ENCODE results near the gene MAP1LC3B. TPM values are rescaled to one million over a fixed set of nuclear protein-coding genes. Genes with fewer than 3 reads are reported as not detected.
"Not testable (repeated sequence)": the region's sequence is repeated elsewhere in the genome, so short reads cannot be mapped to it uniquely, and the experiment has no call there.

The MAP1LC3B gene
- total RNA-seq, 1 donor from 2014 or later, result 297 TPM

DNA sequence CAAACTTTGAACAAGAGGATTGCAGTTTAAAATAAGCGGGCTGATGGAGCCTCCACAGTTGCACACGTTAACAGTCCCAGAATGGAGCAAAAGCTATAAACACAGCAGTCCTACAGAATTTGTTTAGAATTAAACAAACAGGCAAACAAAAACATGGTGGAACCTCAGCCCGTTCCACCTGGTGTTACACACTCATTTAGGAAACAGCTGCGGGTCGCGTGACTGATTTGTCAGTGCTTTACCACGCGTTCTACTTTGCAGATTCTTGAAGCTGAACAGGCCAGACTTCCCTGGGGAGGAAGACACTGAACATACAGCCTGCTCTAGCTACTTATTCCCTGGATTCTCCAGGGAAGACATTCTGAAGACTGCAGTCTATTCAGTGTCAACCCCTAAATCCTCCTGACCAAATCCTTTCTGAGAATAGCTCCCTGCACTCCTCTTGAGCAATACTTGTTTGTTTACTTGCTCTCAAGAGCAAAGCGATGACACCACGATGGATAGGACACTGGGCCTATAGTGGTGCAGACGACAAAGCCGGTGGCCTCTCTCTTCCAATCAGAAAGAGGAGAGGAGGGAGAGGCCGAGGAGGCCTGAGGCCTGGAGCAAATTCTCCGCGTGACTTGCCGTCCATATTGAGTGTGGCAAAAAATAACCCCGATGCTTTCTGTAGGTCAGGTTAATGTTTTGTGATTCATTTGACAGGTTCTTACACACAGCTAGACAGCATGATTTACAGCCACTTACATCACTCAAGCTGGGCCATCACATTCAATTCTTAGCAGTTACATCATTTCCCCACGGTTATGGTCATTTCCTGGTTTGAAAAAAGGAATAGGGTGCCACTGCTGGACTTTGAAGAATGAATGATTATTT is 4.0 kb upstream of the MAP1LC3B start:
- TF ChIP-seq, protein P1, sequence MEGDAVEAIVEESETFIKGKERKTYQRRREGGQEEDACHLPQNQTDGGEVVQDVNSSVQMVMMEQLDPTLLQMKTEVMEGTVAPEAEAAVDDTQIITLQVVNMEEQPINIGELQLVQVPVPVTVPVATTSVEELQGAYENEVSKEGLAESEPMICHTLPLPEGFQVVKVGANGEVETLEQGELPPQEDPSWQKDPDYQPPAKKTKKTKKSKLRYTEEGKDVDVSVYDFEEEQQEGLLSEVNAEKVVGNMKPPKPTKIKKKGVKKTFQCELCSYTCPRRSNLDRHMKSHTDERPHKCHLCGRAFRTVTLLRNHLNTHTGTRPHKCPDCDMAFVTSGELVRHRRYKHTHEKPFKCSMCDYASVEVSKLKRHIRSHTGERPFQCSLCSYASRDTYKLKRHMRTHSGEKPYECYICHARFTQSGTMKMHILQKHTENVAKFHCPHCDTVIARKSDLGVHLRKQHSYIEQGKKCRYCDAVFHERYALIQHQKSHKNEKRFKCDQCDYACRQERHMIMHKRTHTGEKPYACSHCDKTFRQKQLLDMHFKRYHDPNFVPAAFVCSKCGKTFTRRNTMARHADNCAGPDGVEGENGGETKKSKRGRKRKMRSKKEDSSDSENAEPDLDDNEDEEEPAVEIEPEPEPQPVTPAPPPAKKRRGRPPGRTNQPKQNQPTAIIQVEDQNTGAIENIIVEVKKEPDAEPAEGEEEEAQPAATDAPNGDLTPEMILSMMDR (IDR thresholded peaks at IDR 0.05; ENCODE audit: partially characterized antibody, unreplicated experiment), result no peak
- peaks cover 27% of the 10 kb centered on the region for H3K9me3 Mint-ChIP-seq (ENCODE audit: unreplicated experiment)
- H3K27me3 Mint-ChIP-seq (ENCODE audit: unreplicated experiment), result peaks cover 21% of the 10 kb centered on the region
- H3K36me3 Mint-ChIP-seq (ENCODE audit: unreplicated experiment), result no peaks in the 10 kb centered on the region
- H3K4me1 Mint-ChIP-seq (ENCODE audit: low read depth, unreplicated experiment), result peaks cover 32% of the 10 kb centered on the region
- peak; percentile 80 for DNase-seq
- peak overlapping the region; percentile 81 for H3K4me3 Mint-ChIP-seq (ENCODE audit: unreplicated experiment)
- peak overlapping the region; percentile 99 for H3K27ac Mint-ChIP-seq (ENCODE audit: unreplicated experiment)

DNA sequence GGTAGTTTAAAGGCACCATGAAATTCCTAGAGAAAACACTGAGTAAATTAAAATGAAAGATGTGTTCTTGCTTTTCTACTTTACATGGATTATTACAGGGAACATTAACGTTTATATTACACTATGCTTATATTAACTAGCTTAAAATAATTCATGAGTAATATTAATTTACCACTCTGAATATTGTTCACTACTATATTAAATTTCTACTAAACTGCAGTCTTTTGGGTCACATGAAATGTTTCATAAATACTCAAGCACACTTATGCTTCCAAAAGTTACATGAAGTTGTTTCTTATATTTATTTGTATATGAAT is 3.4 kb upstream of the MAP1LC3B start:
- Mint-ChIP-seq H3K4me3 (ENCODE audit: unreplicated experiment) (peak overlapping the region; percentile 81), H3K4me1 (ENCODE audit: low read depth, unreplicated experiment) (peaks cover 35% of the 10 kb centered on the region), H3K27ac (ENCODE audit: unreplicated experiment) (peak overlapping the region; percentile 99), H3K9me3 (ENCODE audit: unreplicated experiment) (peaks cover 31% of the 10 kb centered on the region), H3K27me3 (ENCODE audit: unreplicated experiment) (peaks cover 24% of the 10 kb centered on the region), H3K36me3 (ENCODE audit: unreplicated experiment) (no peaks in the 10 kb centered on the region)
- no peak for DNase-seq
- TF ChIP-seq, protein P1 (IDR thresholded peaks at IDR 0.05; ENCODE audit: partially characterized antibody, unreplicated experiment), result no peak

DNA sequence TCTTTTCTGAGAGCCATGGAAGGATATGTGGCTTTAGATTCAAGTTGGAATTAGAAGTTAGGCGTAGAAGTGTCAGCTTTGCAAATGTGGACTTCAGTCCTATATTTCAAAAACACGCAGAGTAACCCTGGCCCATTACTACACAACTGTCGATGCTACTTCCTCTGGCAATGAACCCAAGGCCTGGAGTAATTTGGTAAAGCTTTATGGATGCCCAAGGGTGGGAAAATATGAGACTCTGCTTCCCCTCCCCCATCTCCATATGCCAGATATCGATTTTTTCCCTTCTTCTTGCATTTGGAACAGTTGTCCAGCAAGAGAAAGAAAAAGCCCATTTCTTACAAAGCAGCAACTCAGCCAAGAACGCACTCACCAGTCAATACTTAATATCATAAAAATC is 2.9 kb upstream of the MAP1LC3B start:
- H3K36me3 Mint-ChIP-seq (ENCODE audit: unreplicated experiment), result no peaks in the 10 kb centered on the region
- H3K4me3 Mint-ChIP-seq (ENCODE audit: unreplicated experiment), result peak overlapping the region; percentile 77
- TF ChIP-seq, protein P1 (IDR thresholded peaks at IDR 0.05; ENCODE audit: partially characterized antibody, unreplicated experiment), result no peak
- no peak for DNase-seq
- peaks cover 35% of the 10 kb centered on the region for H3K4me1 Mint-ChIP-seq (ENCODE audit: low read depth, unreplicated experiment)
- H3K9me3 Mint-ChIP-seq (ENCODE audit: unreplicated experiment), result peaks cover 29% of the 10 kb centered on the region
- H3K27me3 Mint-ChIP-seq (ENCODE audit: unreplicated experiment), result peaks cover 21% of the 10 kb centered on the region
- peak overlapping the region; percentile 97 for H3K27ac Mint-ChIP-seq (ENCODE audit: unreplicated experiment)

DNA sequence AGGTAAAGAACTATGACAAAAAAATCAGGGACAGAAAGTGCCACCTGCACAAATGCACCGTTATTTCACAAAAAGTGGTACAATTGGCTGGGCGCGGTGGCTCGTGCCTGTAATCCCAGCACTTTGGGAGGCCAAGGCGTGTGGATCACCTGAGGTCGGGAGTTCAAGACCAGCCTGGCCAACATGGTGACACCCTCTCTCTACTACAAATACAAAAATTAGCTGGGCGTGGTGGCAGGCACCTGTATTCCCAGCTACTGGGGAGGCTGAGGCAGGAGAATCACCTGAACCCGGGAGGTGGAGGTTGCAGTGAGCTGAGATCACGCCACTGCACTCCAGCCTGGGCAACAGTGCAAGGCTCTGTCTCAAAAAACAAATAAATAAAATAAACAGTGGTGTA is 2.2 kb upstream of the MAP1LC3B start:
- peaks cover 23% of the 10 kb centered on the region for H3K27me3 Mint-ChIP-seq (ENCODE audit: unreplicated experiment)
- H3K9me3 Mint-ChIP-seq (ENCODE audit: unreplicated experiment), result peaks cover 27% of the 10 kb centered on the region
- peaks cover 41% of the 10 kb centered on the region for H3K4me1 Mint-ChIP-seq (ENCODE audit: low read depth, unreplicated experiment)
- H3K27ac Mint-ChIP-seq (ENCODE audit: unreplicated experiment), result peak overlapping the region; percentile 97
- not testable (repeated sequence) for H3K36me3 Mint-ChIP-seq (ENCODE audit: unreplicated experiment); DNase-seq
- H3K4me3 Mint-ChIP-seq (ENCODE audit: unreplicated experiment), result peak overlapping the region; percentile 77

DNA sequence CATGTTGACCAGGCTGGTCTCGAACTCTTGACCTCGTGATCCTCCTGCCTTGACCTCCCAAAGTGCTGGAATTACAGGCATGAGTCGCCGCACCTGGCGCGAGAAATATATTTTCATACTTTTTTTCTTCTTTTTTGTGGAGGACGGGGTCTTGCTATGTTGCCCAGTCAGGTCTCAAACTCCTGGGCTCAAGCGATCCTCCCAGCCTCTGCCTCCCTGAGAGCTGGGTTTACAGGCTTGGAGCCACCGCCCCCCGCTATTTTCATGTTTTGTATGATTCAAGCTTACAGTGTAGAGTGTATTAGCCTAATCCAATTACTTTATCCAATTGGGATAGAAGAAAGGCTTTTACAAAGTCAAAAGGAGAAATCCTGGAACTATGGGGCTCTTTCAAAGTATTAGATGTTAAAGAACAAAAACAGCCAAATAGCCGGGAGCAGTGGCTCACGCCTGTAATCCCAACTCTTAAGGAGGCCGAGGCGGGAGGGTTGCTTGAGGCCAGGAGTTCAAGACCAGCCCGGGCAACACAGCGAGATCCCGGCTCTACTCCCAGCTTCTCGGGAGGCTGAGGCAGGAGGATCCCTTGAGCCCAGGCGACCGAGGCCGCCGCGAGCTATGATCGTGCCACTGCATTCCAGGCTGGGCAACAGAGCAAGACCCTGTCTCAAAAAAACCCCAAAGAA is 1.4 kb upstream of the MAP1LC3B start:
- TF ChIP-seq, protein P1 (IDR thresholded peaks at IDR 0.05; ENCODE audit: partially characterized antibody, unreplicated experiment), result no peak
- H3K27me3 Mint-ChIP-seq (ENCODE audit: unreplicated experiment), result peaks cover 23% of the 10 kb centered on the region
- peaks cover 27% of the 10 kb centered on the region for H3K9me3 Mint-ChIP-seq (ENCODE audit: unreplicated experiment)
- DNase-seq, result no peak
- peak overlapping the region; percentile 97 for H3K27ac Mint-ChIP-seq (ENCODE audit: unreplicated experiment)
- peaks cover 46% of the 10 kb centered on the region for H3K4me1 Mint-ChIP-seq (ENCODE audit: low read depth, unreplicated experiment)
- peak overlapping the region; percentile 88 for H3K4me3 Mint-ChIP-seq (ENCODE audit: unreplicated experiment)
- no peaks in the 10 kb centered on the region for H3K36me3 Mint-ChIP-seq (ENCODE audit: unreplicated experiment)
